K562 (cell line): ENCODE results near the gene MAP3K12. TPM values are rescaled to one million over a fixed set of nuclear protein-coding genes. Genes with fewer than 3 reads are reported as not detected.

Source experiments
- ATAC-seq: fragments of 200-7000 bp; cut with Tn5 transposase; 3 replicates; pipeline ENCODE4 v1.9.1; 2020; ENCODE audit warnings: moderate library complexity
- BruUV-seq: library from RNA; stranded (reverse); fragments of 400-500 nt; replicated peaks from 2 replicates; lab custom pipeline; 2021; lab: Mats Ljungman, UMichigan
- CTCF ChIA-PET: fragments of 300-600 bp; formaldehyde crosslinking; extraction: SDS; loops from one replicate; lab custom pipeline; 2021; ENCODE audit warnings: low intra/inter-chr PET ratio; lab: Yijun Ruan, JAX
- POLR2A ChIA-PET: fragments of 300-600, 350-650 bp; sonication (Branson Sonifier 250); formaldehyde crosslinking; extraction: SDS; loops from one replicate; lab custom pipeline; 2021; ENCODE audit warnings: antibody characterized with exemption, inconsistent platforms; lab: Yijun Ruan, JAX
- DNase-seq, 4 experiments: peaks; one replicate each; pipeline versions ENCODE4 v3.0.0 to v3.0.0-alpha.2; 2011 to 2018; ENCODE audit warnings: low spot score in 3 of 4, mixed read lengths in 3 of 4; ENCODE audit errors: extremely low read depth in 1 of 4
- FAIRE-seq: peaks from 2 replicates; lab custom pipeline; 2011; peaks lifted over from hg19 to GRCh38; lab: Jason Lieb, UNC
- H2AFZ ChIP-seq: 2 replicates; pipeline ENCODE4 v1.6.0; 2011; ENCODE audit warnings: low read depth, low read length, control low read depth, inconsistent platforms
- H3K27ac ChIP-seq: fragments of 200-600 bp; 3 replicates; pipeline ENCODE4 v1.8.0; 2011; ENCODE audit warnings: low read depth, mild to moderate bottlenecking, control low read depth, inconsistent platforms, low read length, moderate library complexity, mixed read lengths; ENCODE audit errors: extremely low read depth
- H3K27me3 ChIP-seq, 2 experiments: fragments of 300-600 bp in 1 of 2; 2 replicates in 1 of 2; 3 replicates in 1 of 2; pipeline versions ENCODE4 v1.6.0 to v1.8.0; 2011; ENCODE audit warnings: inconsistent platforms in 2 of 2, low read length in 2 of 2, mild to moderate bottlenecking in 1 of 2, mixed read lengths in 1 of 2, moderate library complexity in 1 of 2; ENCODE audit not compliant: control insufficient read depth in 2 of 2, insufficient read depth in 2 of 2
- H3K36me3 ChIP-seq: fragments of 300-600 bp; 3 replicates; pipeline ENCODE4 v1.8.0; 2011; ENCODE audit warnings: mild to moderate bottlenecking, low read length, inconsistent platforms; ENCODE audit not compliant: control insufficient read depth, insufficient read depth
- H3K4me1 ChIP-seq, 2 experiments: fragments of 200-600 bp in 1 of 2; replicated peaks in 1 of 2; 2 replicates in 1 of 2; 3 replicates in 1 of 2; pipeline versions ENCODE4 v1.5.1 to v1.8.0; 2011; ENCODE audit warnings: inconsistent platforms in 2 of 2, low read length in 2 of 2, mild to moderate bottlenecking in 1 of 2, mixed read lengths in 1 of 2, moderate library complexity in 1 of 2; ENCODE audit not compliant: control insufficient read depth in 2 of 2, insufficient read depth in 2 of 2
- H3K4me2 ChIP-seq: 2 replicates; pipeline ENCODE4 v1.6.1; 2011; ENCODE audit warnings: low read length, control low read depth, inconsistent platforms, mixed read lengths; ENCODE audit not compliant: insufficient read depth
- H3K4me3 ChIP-seq: fragments of 200-600 bp; sonication (generic), shearing (Covaris generic); 2 replicates; pipeline ENCODE4 v1.5.1; 2016; ENCODE audit warnings: control low read depth, inconsistent platforms
- H3K79me2 ChIP-seq: fragments of 200-600 bp; 3 replicates; pipeline ENCODE4 v1.8.0; 2011; ENCODE audit warnings: low read length, inconsistent platforms; ENCODE audit not compliant: control insufficient read depth, insufficient read depth
- H3K9ac ChIP-seq, 2 experiments: 2 replicates each; pipeline versions ENCODE4 v1.6.0 to v1.6.1; 2011; ENCODE audit warnings: low read depth in 2 of 2, low read length in 2 of 2, control low read depth in 1 of 2, inconsistent platforms in 1 of 2, mild to moderate bottlenecking in 1 of 2, mixed read lengths in 1 of 2; ENCODE audit not compliant: insufficient read depth in 1 of 2
- H3K9me1 ChIP-seq: one replicate; pipeline ENCODE4 v1.6.0; 2011; ENCODE audit warnings: inconsistent platforms, mild to moderate bottlenecking, low read length, moderate library complexity; ENCODE audit not compliant: control insufficient read depth, insufficient read depth
- H3K9me3 ChIP-seq: replicated peaks from 2 replicates; pipeline ENCODE4 v1.5.1; 2011; ENCODE audit warnings: low read depth, low read length, inconsistent platforms; ENCODE audit not compliant: control insufficient read depth, insufficient read depth
- H4K20me1 ChIP-seq: replicated peaks from 2 replicates; pipeline ENCODE4 v1.6.1; 2011; ENCODE audit warnings: low read length, inconsistent platforms, mixed read lengths; ENCODE audit not compliant: control insufficient read depth, insufficient read depth
- ERF ChIP-seq: fragments of 450-650 bp; formaldehyde crosslinking; IDR thresholded peaks from 2 replicates; pipeline ENCODE4 v1.4.0; 2020; ENCODE audit warnings: mild to moderate bottlenecking, mixed read lengths
- ILF3 ChIP-seq: fragments of 450-650 bp; IDR thresholded peaks from 2 replicates; pipeline ENCODE4 v1.6.1; 2018; ENCODE audit warnings: antibody characterized with exemption, mild to moderate bottlenecking, moderate library complexity, borderline replicate concordance
- JUNB ChIP-seq: fragments of 450-650 bp; formaldehyde crosslinking; conservative IDR thresholded peaks from 2 replicates; pipeline ENCODE4 v1.4.0; 2020; ENCODE audit warnings: mild to moderate bottlenecking
- LCOR ChIP-seq: sonication (generic); formaldehyde crosslinking; IDR thresholded peaks from 2 replicates; pipeline ENCODE4 v1.8.0; 2022; ENCODE audit warnings: mild to moderate bottlenecking, missing genetic modification reagents
- POLR2AphosphoS2 ChIP-seq: IDR thresholded peaks from 2 replicates; pipeline ENCODE4 v1.6.1; 2012; ENCODE audit warnings: low read length, improper control_type of control experiment
- POLR3G ChIP-seq: IDR thresholded peaks from 2 replicates; pipeline ENCODE4 v1.6.1; 2011; ENCODE audit not compliant: insufficient read length, insufficient replicate concordance; ENCODE audit errors: extremely low read depth
- SMARCE1 ChIP-seq: fragments of 450-650 bp; IDR thresholded peaks from 2 replicates; pipeline ENCODE4 v1.7.1; 2016; ENCODE audit warnings: mild to moderate bottlenecking
- YY1 ChIP-seq, 3 experiments: IDR thresholded peaks; 2 replicates each; pipeline ENCODE4 v1.6.1; 2011; ENCODE audit warnings: low read length in 2 of 3, mild to moderate bottlenecking in 2 of 3, moderate library complexity in 2 of 3, borderline replicate concordance in 1 of 3, control low read depth in 1 of 3, low read depth in 1 of 3; ENCODE audit not compliant: insufficient read depth in 3 of 3, insufficient replicate concordance in 2 of 3, control insufficient read depth in 1 of 3, insufficient read length in 1 of 3; ENCODE audit errors: extremely low read depth in 1 of 3
- ZNF133 ChIP-seq: fragments of 250-450 bp; sonication (Bioruptor Pico); IDR thresholded peaks from 2 replicates; pipeline ENCODE4 v1.4.0; 2020; ENCODE audit warnings: mild to moderate bottlenecking
- ZNF184 ChIP-seq: sonication (generic); formaldehyde crosslinking; IDR thresholded peaks from 2 replicates; pipeline ENCODE4 v1.5.0; 2020; ENCODE audit warnings: missing genetic modification reagents
- ZNF696 ChIP-seq: fragments of 250-450 bp; sonication (Bioruptor Pico); conservative IDR thresholded peaks from 2 replicates; pipeline ENCODE4 v1.4.0; 2020; ENCODE audit warnings: mild to moderate bottlenecking, moderate library complexity
- ZNF77 ChIP-seq: fragments of 250-450 bp; sonication (Bioruptor Pico); IDR thresholded peaks from 2 replicates; pipeline ENCODE4 v1.5.0; 2020
- ZNF79 ChIP-seq: fragments of 250-450 bp; sonication (Bioruptor Pico); IDR thresholded peaks from 2 replicates; pipeline ENCODE4 v1.4.0; 2020; ENCODE audit warnings: low read depth, mild to moderate bottlenecking, moderate library complexity
- WGBS: fragments of 100-300 bp; shearing (Covaris generic); methylation state at CpG from one replicate; pipeline ENCODE4 v1.1.6; 2016; ENCODE audit warnings: low coverage, mixed read lengths; ENCODE audit not compliant: insufficient coverage; ENCODE audit errors: missing lambda C conversion rate; 5-methylcytosine and 5-hydroxymethylcytosine counted together
- in situ Hi-C: fragments of 300-500 bp; cut with MboI; formaldehyde crosslinking; loops from 4 replicates; pipeline ENCODE4 v1.15.0; 2018; ENCODE audit warnings: inconsistent platforms, mixed read lengths
- intact Hi-C: fragments of 100-400 bp; cut with micrococcal nuclease; formaldehyde crosslinking; loops from 2 replicates; pipeline ENCODE4 v1.14.2; 2022
- polyA plus RNA-seq, 8 experiments: library from polyadenylated mRNA; depleted of rRNA in 4 of 8; stranded (reverse) in 5 of 8; unstranded in 3 of 8; fragments of >200 nt; fragmentation: Nextera tagmentation in 2 of 8; fragmentation: Illumina TruSeq in 1 of 8; extraction: Ambion mirVana in 2 of 8; extraction: Trizol in 1 of 8; gene quantifications; 2 replicates each; pipeline versions ENCODE4 v1.2.1 to v1.2.3, GENCODE V29; 2011 to 2014; ENCODE audit warnings: inconsistent platforms in 1 of 8, missing spikeins in 1 of 8
- total RNA-seq, 7 experiments: library from RNA; depleted of rRNA in 6 of 7; stranded (reverse); fragments of >200 nt in 6 of 7; fragmentation: Illumina TruSeq in 2 of 7; extraction: Trizol in 2 of 7; gene quantifications; 2 replicates each; pipeline versions ENCODE4 v1.2.1 to v1.2.3, GENCODE V29; 2011 to 2021; ENCODE audit warnings: low replicate concordance in 1 of 7
- TF ChIP-seq, protein P1 (sequence below): fragments of 250-450 bp; sonication (Bioruptor Pico); IDR thresholded peaks from 2 replicates; pipeline ENCODE4 v1.8.0; 2022; ENCODE audit warnings: moderate library complexity, mild to moderate bottlenecking, inconsistent platforms
- TF ChIP-seq, protein P2 (sequence below): fragments of 450-650 bp; formaldehyde crosslinking; IDR thresholded peaks from 2 replicates; pipeline ENCODE4 v1.4.0; 2020; ENCODE audit warnings: mild to moderate bottlenecking, moderate library complexity
- TF ChIP-seq, protein P3 (sequence below): fragments of 200-800 bp; sonication (Bioruptor generic); IDR thresholded peaks from 2 replicates; pipeline ENCODE4 v1.6.1; 2017; ENCODE audit warnings: missing genetic modification characterization, missing compliant biosample characterization

The MAP3K12 gene
- total and polyA plus RNA-seq, 9 of the 15 experiments (the other 6 are each of a cell fraction or from before 2014, with no cell fraction given), result 0.10 to 2.4 (median 1.6) TPM

DNA sequence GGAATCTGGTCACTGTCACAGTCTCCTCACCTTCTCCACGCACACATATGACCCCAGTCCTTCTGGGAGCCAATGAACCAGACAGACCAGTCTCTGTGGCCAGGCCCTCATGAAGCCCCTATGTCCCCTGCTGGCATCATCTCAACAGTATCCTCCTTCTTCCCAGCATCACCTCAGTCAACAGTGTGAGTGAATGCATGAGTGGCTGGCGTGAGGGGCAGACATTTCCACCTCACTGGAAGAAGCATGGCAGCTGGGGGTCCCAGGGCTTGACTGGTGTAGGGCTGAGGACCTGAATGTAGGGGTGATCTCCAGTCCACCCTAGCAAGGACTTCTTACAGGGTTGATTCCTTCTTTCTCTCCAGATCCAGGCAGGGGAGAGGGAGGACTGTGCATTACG lies 1.8 kb downstream of the MAP3K12 start:
- 68% methylated on average over 3 of the region's 3 CpGs for WGBS
- Histone ChIP-seq H3K36me3 (no peaks in the 10 kb centered on the region), H3K4me2 (no peak overlapping the region), H4K20me1 (no peaks in the 10 kb centered on the region), H3K9me1 (no peaks in the 10 kb centered on the region), H3K4me3 (no peak overlapping the region), H2AFZ (no peak overlapping the region), H3K79me2 (peaks cover 20% of the 10 kb centered on the region), H3K9me3 (no peaks in the 10 kb centered on the region), H3K4me1 (peaks cover 44 to 55% of the 10 kb centered on the region in 2 experiments; a peak in 4 of 5 replicates), H3K9ac (no peak overlapping the region; a peak in 1 of 4 replicates), H3K27me3 (no peaks in the 10 kb centered on the region), H3K27ac (no peak overlapping the region)
- in situ Hi-C loops, result no loop called here
- ChIA-PET POLR2A (interaction anchor here (0.7 to 1.1 kb wide), 3 partner anchors 11 to 39 kb away, joined by 3 to 4 read pairs (median 4); no protein-coding TSS in a partner anchor), CTCF (no interaction called here)
- ATAC-seq, result no peak
- DNase-seq, result no peak
- TF ChIP-seq ZNF77 (CRISPR knock-in tag) (no peak), POLR3G (no peak), ZNF79 (no peak), SMARCE1 (no peak), ZNF184 (no peak), POLR2AphosphoS2 (no peak), ZNF696 (CRISPR knock-in tag) (no peak), JUNB (no peak), ERF (no peak), LCOR (no peak), YY1 (IDR thresholded peaks at IDR 0.05; ENCODE audit: borderline replicate concordance in 1 of 3, control insufficient read depth in 1 of 3, extremely low read depth in 1 of 3, insufficient read depth in 3 of 3, insufficient read length in 1 of 3, insufficient replicate concordance in 2 of 3, low read depth in 1 of 3, low read length in 2 of 3) (no peak), ZNF133 (no peak), ILF3 (no peak)
- TF ChIP-seq, protein P1, sequence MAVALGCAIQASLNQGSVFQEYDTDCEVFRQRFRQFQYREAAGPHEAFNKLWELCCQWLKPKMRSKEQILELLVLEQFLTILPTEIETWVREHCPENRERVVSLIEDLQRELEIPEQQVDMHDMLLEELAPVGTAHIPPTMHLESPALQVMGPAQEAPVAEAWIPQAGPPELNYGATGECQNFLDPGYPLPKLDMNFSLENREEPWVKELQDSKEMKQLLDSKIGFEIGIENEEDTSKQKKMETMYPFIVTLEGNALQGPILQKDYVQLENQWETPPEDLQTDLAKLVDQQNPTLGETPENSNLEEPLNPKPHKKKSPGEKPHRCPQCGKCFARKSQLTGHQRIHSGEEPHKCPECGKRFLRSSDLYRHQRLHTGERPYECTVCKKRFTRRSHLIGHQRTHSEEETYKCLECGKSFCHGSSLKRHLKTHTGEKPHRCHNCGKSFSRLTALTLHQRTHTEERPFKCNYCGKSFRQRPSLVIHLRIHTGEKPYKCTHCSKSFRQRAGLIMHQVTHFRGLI, result no peak
- TF ChIP-seq, protein P2, sequence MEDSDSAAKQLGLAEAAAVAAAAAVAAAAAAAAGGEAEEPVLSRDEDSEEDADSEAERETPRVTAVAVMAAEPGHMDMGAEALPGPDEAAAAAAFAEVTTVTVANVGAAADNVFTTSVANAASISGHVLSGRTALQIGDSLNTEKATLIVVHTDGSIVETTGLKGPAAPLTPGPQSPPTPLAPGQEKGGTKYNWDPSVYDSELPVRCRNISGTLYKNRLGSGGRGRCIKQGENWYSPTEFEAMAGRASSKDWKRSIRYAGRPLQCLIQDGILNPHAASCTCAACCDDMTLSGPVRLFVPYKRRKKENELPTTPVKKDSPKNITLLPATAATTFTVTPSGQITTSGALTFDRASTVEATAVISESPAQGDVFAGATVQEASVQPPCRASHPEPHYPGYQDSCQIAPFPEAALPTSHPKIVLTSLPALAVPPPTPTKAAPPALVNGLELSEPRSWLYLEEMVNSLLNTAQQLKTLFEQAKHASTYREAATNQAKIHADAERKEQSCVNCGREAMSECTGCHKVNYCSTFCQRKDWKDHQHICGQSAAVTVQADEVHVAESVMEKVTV (CRISPR knock-in tag), result no peak
- TF ChIP-seq, protein P3, sequence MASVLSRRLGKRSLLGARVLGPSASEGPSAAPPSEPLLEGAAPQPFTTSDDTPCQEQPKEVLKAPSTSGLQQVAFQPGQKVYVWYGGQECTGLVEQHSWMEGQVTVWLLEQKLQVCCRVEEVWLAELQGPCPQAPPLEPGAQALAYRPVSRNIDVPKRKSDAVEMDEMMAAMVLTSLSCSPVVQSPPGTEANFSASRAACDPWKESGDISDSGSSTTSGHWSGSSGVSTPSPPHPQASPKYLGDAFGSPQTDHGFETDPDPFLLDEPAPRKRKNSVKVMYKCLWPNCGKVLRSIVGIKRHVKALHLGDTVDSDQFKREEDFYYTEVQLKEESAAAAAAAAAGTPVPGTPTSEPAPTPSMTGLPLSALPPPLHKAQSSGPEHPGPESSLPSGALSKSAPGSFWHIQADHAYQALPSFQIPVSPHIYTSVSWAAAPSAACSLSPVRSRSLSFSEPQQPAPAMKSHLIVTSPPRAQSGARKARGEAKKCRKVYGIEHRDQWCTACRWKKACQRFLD, result no peak
- BruUV-seq, result no TSS peak
- intact Hi-C loops, result no loop called here
- FAIRE-seq, result no peak
